ENCODE measurements around the gene RPS6KC1. TPM values are rescaled to one million over a fixed set of nuclear protein-coding genes. Genes with fewer than 3 reads are reported as not detected.

The RPS6KC1 gene
- 21.5 and 32.6 TPM in 2 replicates for total RNA-seq (ENCODE audit: low replicate concordance)

GRCh38 chr1:213051127-213051880, at the start of gene RPS6KC1:
Gene RPS6KC1 (plus strand): TSS chr1:213051241. CDS start chr1:213051405, 164 bp downstream.
- Histone ChIP-seq H3K27me3 (peaks cover 16% of the 10 kb centered on the region), H3F3A (ENCODE audit: low read depth) (no peaks in the 10 kb centered on the region), H3K36me3 (no peaks in the 10 kb centered on the region), H3K4me3 (peak within 1 kb of the TSS; percentile 87), H3K79me2 (ENCODE audit: low read depth) (peaks cover 33% of the 10 kb centered on the region), H3K4me1 (peaks cover 4% of the 10 kb centered on the region), H2AFZ (replicated peaks) (peak within 1 kb of the TSS; percentile 94), H4K20me1 (ENCODE audit: low read depth) (no peaks in the 10 kb centered on the region), H3K9ac (peak within 1 kb of the TSS; percentile 17), H3K9me3 (ENCODE audit: low read depth) (no peaks in the 10 kb centered on the region), H3K4me2 (peak within 1 kb of the TSS; percentile 95), H3K27ac (no peak within 1 kb of the TSS)
- no peak for TF ChIP-seq CTCF (IDR thresholded peaks at IDR 0.05)
- TF ChIP-seq EZH2 (IDR thresholded peaks at IDR 0.05): peak; percentile 71
- Mint-ChIP-seq H3K36me3 (peaks cover 6% of the 10 kb centered on the region), H3K27ac (peak within 1 kb of the TSS; percentile 96), H3K27me3 (ENCODE audit: insufficient read depth, low read depth) (no peaks in the 10 kb centered on the region), H3K9me3 (peaks cover 14% of the 10 kb centered on the region), H3K4me1 (peaks cover 19% of the 10 kb centered on the region), H3K4me3 (peak within 1 kb of the TSS; percentile 99)
- peak; percentile 84 for DNase-seq (ENCODE audit: low spot score)

GRCh38 chr1:213003256-213003655, 47.8 kb upstream of the RPS6KC1 start:
- H3K27ac Mint-ChIP-seq: no peak overlapping the region
- no peak overlapping the region for H3K4me3 ChIP-seq
- no peak overlapping the region for H3K4me2 ChIP-seq
- H3K4me3 Mint-ChIP-seq: no peak overlapping the region
- peaks cover 14% of the 10 kb centered on the region for H3K36me3 Mint-ChIP-seq
- H2AFZ ChIP-seq (replicated peaks): no peak overlapping the region
- no peak for DNase-seq (ENCODE audit: low spot score)
- H3K27me3 ChIP-seq: no peaks in the 10 kb centered on the region
- H3K9me3 Mint-ChIP-seq: no peaks in the 10 kb centered on the region
- peaks cover 14% of the 10 kb centered on the region for H3K36me3 ChIP-seq
- H3K79me2 ChIP-seq (ENCODE audit: low read depth): no peaks in the 10 kb centered on the region
- H3K4me1 ChIP-seq: no peaks in the 10 kb centered on the region
- no peaks in the 10 kb centered on the region for H3K9me3 ChIP-seq (ENCODE audit: low read depth)
- TF ChIP-seq CTCF (IDR thresholded peaks at IDR 0.05): no peak
- TF ChIP-seq EZH2phosphoT487 (IDR thresholded peaks at IDR 0.05): no peak
- no peak for TF ChIP-seq EZH2 (IDR thresholded peaks at IDR 0.05)
- H3K27ac ChIP-seq: no peak overlapping the region
- no peaks in the 10 kb centered on the region for H3K27me3 Mint-ChIP-seq (ENCODE audit: insufficient read depth, low read depth)
- no peaks in the 10 kb centered on the region for H3F3A ChIP-seq (ENCODE audit: low read depth)
- no peaks in the 10 kb centered on the region for H4K20me1 ChIP-seq (ENCODE audit: low read depth)
- no peaks in the 10 kb centered on the region for H3K4me1 Mint-ChIP-seq
- no peak overlapping the region for H3K9ac ChIP-seq

- Histone ChIP-seq H3K4me3 (no peak overlapping the region), H3K27ac (no peak overlapping the region), H3K4me2 (no peak overlapping the region), H3K9me3 (ENCODE audit: low read depth) (no peaks in the 10 kb centered on the region), H3K79me2 (ENCODE audit: low read depth) (peaks cover 51% of the 10 kb centered on the region), H3K36me3 (peaks cover 7% of the 10 kb centered on the region), H3K9ac (no peak overlapping the region), H3K4me1 (no peaks in the 10 kb centered on the region), H2AFZ (replicated peaks) (no peak overlapping the region), H3K27me3 (no peaks in the 10 kb centered on the region), H3F3A (ENCODE audit: low read depth) (no peaks in the 10 kb centered on the region), H4K20me1 (ENCODE audit: low read depth) (no peaks in the 10 kb centered on the region)
- Mint-ChIP-seq H3K36me3 (peaks cover 15% of the 10 kb centered on the region), H3K4me3 (no peak overlapping the region), H3K27me3 (ENCODE audit: insufficient read depth, low read depth) (no peaks in the 10 kb centered on the region), H3K27ac (no peak overlapping the region), H3K9me3 (no peaks in the 10 kb centered on the region), H3K4me1 (peaks cover 4% of the 10 kb centered on the region)
- no peak for TF ChIP-seq CTCF (IDR thresholded peaks at IDR 0.05)
- TF ChIP-seq EZH2phosphoT487 (IDR thresholded peaks at IDR 0.05): no peak
- no peak for TF ChIP-seq EZH2 (IDR thresholded peaks at IDR 0.05)
- no peak for DNase-seq (ENCODE audit: low spot score)
Observed at GRCh38 chr1:213008564-213008963, 42.5 kb upstream of the RPS6KC1 start.
